Skeletal muscle tissue (tissue), 4 donors: Measurements from ENCODE around the gene HTR7. TPM values are rescaled to one million over a fixed set of nuclear protein-coding genes. Genes with fewer than 3 reads are reported as not detected.
"Not testable (repeated sequence)": the region's sequence is repeated elsewhere in the genome, so short reads cannot be mapped to it uniquely, and the experiment has no call there.

Experiments
- H3K27ac ChIP-seq: one replicate; pipeline ENCODE4 v1.7.0; 2013; ENCODE audit warnings: mild to moderate bottlenecking, low read depth, low read length, inconsistent platforms
- H3K27me3 ChIP-seq, 3 donors: one replicate each; pipeline ENCODE4 v1.7.0; 2013; ENCODE audit warnings: low read length in 3 of 3; ENCODE audit not compliant: control insufficient read depth in 3 of 3, insufficient read depth in 3 of 3
- H3K36me3 ChIP-seq, 3 donors: one replicate each; pipeline ENCODE4 v1.7.0; 2013; ENCODE audit warnings: low read length in 3 of 3; ENCODE audit not compliant: control insufficient read depth in 3 of 3, insufficient read depth in 3 of 3
- H3K4me1 ChIP-seq, 3 donors: one replicate each; pipeline ENCODE4 v1.7.0; 2013; ENCODE audit warnings: low read length in 3 of 3, mild to moderate bottlenecking in 3 of 3; ENCODE audit not compliant: control insufficient read depth in 3 of 3, insufficient read depth in 3 of 3
- H3K4me3 ChIP-seq, 3 donors: one replicate each; pipeline ENCODE4 v1.7.0; 2013; ENCODE audit warnings: low read length in 3 of 3
- H3K9ac ChIP-seq, 3 donors: one replicate each; pipeline ENCODE4 v1.7.0; 2013; ENCODE audit warnings: low read length in 3 of 3, mild to moderate bottlenecking in 3 of 3, moderate library complexity in 2 of 3, low read depth in 1 of 3
- H3K9me3 ChIP-seq, 3 donors: one replicate each; pipeline ENCODE4 v1.7.0; 2013; ENCODE audit warnings: low read length in 3 of 3; ENCODE audit not compliant: control insufficient read depth in 3 of 3
- total RNA-seq: library from RNA; depleted of rRNA; stranded (reverse); fragments of >200 nt; gene quantifications from one replicate; pipeline ENCODE4 v1.2.3, GENCODE V29; 2014
- donor health status: Osteomylitis.

HTR7 gene
- total RNA-seq, 1 donor from 2014 or later, result under 0.01 TPM

DNA sequence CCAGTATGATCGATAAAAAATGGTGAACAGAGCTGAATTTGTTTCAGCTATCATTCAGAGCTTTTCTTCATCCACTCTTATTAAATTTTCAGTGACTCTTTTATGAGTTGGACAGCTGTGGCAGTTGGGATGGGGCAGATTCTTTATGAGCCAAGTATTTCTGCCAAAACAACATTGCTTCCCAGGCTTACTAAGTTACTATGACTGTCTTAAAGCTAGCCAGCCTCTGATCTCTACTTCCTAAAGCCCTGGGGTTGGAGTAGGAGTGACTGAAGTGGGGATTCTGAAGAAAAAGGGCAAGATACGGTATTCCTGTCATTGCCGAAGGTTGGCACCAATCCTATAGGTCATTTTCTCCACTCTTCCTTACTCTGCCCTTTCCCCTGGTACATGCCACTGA is 26.6 kb upstream of the HTR7 start:
- no peaks in the 10 kb centered on the region for H3K27me3 ChIP-seq
- H3K9ac ChIP-seq, result peak overlapping the region in 1 of 3 donors; percentile 12
- H3K4me1 ChIP-seq, result peaks cover 6 to 8% (median 7%) of the 10 kb centered on the region in 3 donors
- no peak overlapping the region for H3K4me3 ChIP-seq
- H3K27ac ChIP-seq, result no peak overlapping the region
- H3K9me3 ChIP-seq, result no peaks in the 10 kb centered on the region
- H3K36me3 ChIP-seq, result peaks cover 8 to 41% (median 16%) of the 10 kb centered on the region in 3 donors

GRCh38 chr10:90880059-90880719 is 22.4 kb upstream of the HTR7 start:
- not testable (repeated sequence) for H3K9ac ChIP-seq, H3K27ac ChIP-seq, H3K9me3 ChIP-seq, H3K4me3 ChIP-seq, H3K27me3 ChIP-seq, H3K4me1 ChIP-seq
- H3K36me3 ChIP-seq, result peaks cover 12 to 44% (median 28%) of the 10 kb centered on the region in 3 donors

DNA sequence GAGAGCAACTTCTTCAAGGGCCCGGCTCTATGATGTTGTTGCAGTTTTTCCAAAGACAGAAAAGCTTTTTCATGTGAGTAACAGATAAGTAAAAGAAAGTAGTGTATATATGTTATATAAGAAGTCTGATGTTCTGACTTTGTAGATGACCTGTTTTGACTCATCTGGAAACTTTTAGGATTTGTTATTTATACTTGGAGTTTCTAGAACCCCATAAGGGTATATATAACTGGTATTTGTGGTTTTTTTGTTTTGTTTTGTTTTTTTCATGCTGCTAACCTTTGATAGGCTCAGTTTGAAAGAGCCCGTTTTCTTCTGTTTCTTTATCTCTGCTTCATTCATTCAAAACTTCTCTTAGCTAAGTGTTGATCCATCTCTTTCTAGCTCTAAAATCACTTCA is 21.2 kb upstream of the HTR7 start:
- no peak overlapping the region for H3K4me3 ChIP-seq
- H3K27ac ChIP-seq, result no peak overlapping the region
- H3K27me3 ChIP-seq, result no peaks in the 10 kb centered on the region
- peaks cover 12 to 43% (median 36%) of the 10 kb centered on the region in 3 donors for H3K36me3 ChIP-seq
- no peak overlapping the region for H3K9ac ChIP-seq
- peaks cover 0 to 1% (median 0%) of the 10 kb centered on the region in 3 donors for H3K4me1 ChIP-seq
- H3K9me3 ChIP-seq, result no peaks in the 10 kb centered on the region

DNA sequence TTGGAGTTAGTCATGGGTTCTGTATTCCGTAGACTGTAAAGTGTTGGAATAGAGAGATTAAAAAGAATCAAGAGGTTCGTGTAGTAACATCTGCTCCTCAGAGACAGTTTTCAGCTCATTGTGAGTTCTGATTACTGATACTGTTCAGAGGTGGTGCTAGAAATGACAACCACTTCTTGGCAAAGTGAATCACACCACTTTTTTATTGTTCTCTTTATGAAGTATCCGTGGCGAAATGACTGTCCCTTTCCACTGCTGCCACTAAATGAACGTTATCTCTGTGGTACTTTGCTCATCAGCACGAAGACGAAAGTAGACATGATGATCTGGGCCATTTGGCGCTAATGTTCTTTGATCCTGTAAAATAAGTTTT is 14.8 kb upstream of the HTR7 start:
- Histone ChIP-seq H3K27me3 (no peaks in the 10 kb centered on the region), H3K4me1 (peaks cover 8 to 14% (median 11%) of the 10 kb centered on the region in 3 donors), H3K9me3 (peaks cover 0 to 2% (median 0%) of the 10 kb centered on the region in 3 donors), H3K9ac (peak overlapping the region; percentile 90 to 91 (median 90)), H3K36me3 (peaks cover 9 to 22% (median 13%) of the 10 kb centered on the region in 3 donors), H3K27ac (no peak overlapping the region), H3K4me3 (peak overlapping the region; percentile 90 to 95 (median 92))

GRCh38 chr10:90871766-90872647 is 14.2 kb upstream of the HTR7 start, which contains the start of gene RPP30:
TSS of gene RPP30 (plus strand) at chr10:90871974. CDS start at chr10:90871987, 13 bp downstream.
- peaks cover 0 to 2% (median 0%) of the 10 kb centered on the region in 3 donors for H3K9me3 ChIP-seq
- peak within 1 kb of the TSS; percentile 74 for H3K27ac ChIP-seq

DNA sequence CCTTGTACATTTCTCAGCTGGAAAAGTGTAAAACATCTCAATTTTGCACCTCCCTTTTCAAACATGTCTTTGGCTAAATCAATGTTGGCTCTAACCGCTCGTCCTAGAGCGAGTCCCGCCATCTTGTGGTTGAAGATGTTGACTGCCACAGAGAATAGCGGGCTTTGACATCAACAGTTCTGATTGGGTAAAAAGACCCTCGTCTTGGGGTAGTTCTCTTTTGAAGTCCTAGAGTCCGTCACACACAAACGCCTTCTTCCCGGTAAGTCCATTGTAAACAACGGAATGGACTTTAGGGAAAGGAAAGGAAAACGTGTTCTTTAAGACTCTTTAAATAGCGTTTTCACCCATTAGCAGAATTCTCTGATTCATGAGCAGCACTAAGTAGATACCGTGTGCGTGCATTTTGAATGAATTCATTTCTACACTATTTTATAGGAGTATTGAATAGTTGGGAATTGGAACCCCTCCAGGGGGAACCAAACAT is 13.5 kb upstream of the HTR7 start:
- Histone ChIP-seq H3K9me3 (peaks cover 0 to 2% (median 0%) of the 10 kb centered on the region in 3 donors), H3K27me3 (no peaks in the 10 kb centered on the region), H3K9ac (peak overlapping the region; percentile 90 to 91 (median 90)), H3K36me3 (peaks cover 4 to 11% (median 10%) of the 10 kb centered on the region in 3 donors), H3K4me3 (peak overlapping the region; percentile 90 to 95 (median 92)), H3K4me1 (peaks cover 8 to 14% (median 11%) of the 10 kb centered on the region in 3 donors), H3K27ac (peak overlapping the region; percentile 74)

More at GRCh38 chr10:90871766-90872647, 14.2 kb upstream of the HTR7 start, which contains the start of gene RPP30:
- peak within 1 kb of the TSS; percentile 90 to 91 (median 90) for H3K9ac ChIP-seq
- peaks cover 9 to 15% (median 13%) of the 10 kb centered on the region in 3 donors for H3K36me3 ChIP-seq
- H3K4me1 ChIP-seq, result peaks cover 8 to 14% (median 11%) of the 10 kb centered on the region in 3 donors
- H3K4me3 ChIP-seq, result peak within 1 kb of the TSS; percentile 90 to 95 (median 92)
- no peaks in the 10 kb centered on the region for H3K27me3 ChIP-seq

- H3K36me3 ChIP-seq, result no peaks in the 10 kb centered on the region
- H3K9ac ChIP-seq, result no peak overlapping the region
- H3K4me1 ChIP-seq, result peaks cover 0 to 2% (median 1%) of the 10 kb centered on the region in 3 donors
- H3K9me3 ChIP-seq, result peaks cover 0 to 2% (median 0%) of the 10 kb centered on the region in 3 donors
- H3K27ac ChIP-seq, result no peak overlapping the region
- H3K4me3 ChIP-seq, result no peak overlapping the region
- H3K27me3 ChIP-seq, result no peaks in the 10 kb centered on the region
These were observed 8.3 kb upstream of the HTR7 start for GRCh38 chr10:90866050-90866598.

- no peaks in the 10 kb centered on the region for H3K36me3 ChIP-seq
- H3K4me3 ChIP-seq, result no peak overlapping the region
- no peaks in the 10 kb centered on the region for H3K27me3 ChIP-seq
- H3K9me3 ChIP-seq, result peaks cover 0 to 2% (median 0%) of the 10 kb centered on the region in 3 donors
- no peak overlapping the region for H3K9ac ChIP-seq
- no peaks in the 10 kb centered on the region for H3K4me1 ChIP-seq
- no peak overlapping the region for H3K27ac ChIP-seq
These were observed 7.6 kb upstream of the HTR7 start for GRCh38 chr10:90865401-90865800.

DNA sequence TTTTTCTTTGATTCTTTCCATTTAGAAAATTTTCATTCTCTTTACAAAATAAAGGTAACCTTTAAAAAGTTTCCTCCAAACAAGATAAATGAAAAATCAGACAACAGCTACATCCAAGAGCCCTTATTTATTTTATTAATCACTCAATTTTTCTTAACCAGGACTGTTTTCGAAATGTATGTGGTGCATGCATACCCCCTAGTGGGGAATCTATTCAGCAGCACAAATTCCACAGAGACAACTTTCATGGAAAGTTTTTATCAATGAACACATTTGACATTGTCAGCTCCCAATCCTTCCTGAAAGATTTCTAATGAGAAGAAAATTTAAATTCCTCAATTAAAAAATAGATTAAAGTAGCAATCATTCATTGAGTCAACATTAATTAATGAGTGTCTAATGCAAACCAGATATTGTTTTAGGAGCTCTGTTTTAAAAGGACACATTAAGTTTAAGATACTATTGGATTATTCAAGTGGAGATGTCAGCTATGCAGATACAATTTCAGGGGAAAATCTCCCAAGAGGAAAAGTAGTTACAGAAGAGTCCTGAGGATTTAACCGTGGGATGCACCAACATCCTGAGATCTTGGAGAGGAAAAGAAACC is 5.2 kb upstream of the HTR7 start:
- Histone ChIP-seq H3K9ac (no peak overlapping the region), H3K36me3 (no peaks in the 10 kb centered on the region), H3K27ac (no peak overlapping the region), H3K9me3 (no peaks in the 10 kb centered on the region), H3K4me3 (no peak overlapping the region), H3K27me3 (peaks cover 0 to 5% (median 0%) of the 10 kb centered on the region in 3 donors), H3K4me1 (peaks cover 0 to 2% (median 0%) of the 10 kb centered on the region in 3 donors)
